ENCODE measurements around the gene ORC2.
A peak's percentile ranks its signal among the peaks of the same experiment; 100 is the strongest.

Gene ORC2

GRCh38 chr2:200860092-200860795 lies 103.2 kb downstream of the ORC2 start:
- DNase-seq: peak; percentile 47

Data from eye (tissue), 1 donor.